ENCODE data around the gene PNPLA2.

The PNPLA2 gene

GRCh38 chr11:846496-847098 is 27.9 kb downstream of the PNPLA2 start:
- no peak overlapping the region for H3K27ac ChIP-seq (ENCODE audit: low read length)
- no peak overlapping the region for H3K9ac ChIP-seq (ENCODE audit: low read depth, low read length)

GRCh38 chr11:847876-848275 is 29.2 kb downstream of the PNPLA2 start:
- Histone ChIP-seq H3K4me1 (ENCODE audit: insufficient read depth, low read length) (peaks cover 22% of the 10 kb centered on the region), H3K27ac (ENCODE audit: low read length) (no peak overlapping the region), H3K9ac (ENCODE audit: low read depth, low read length) (no peak overlapping the region), H3K36me3 (ENCODE audit: insufficient read depth, low read depth, low read length) (no peaks in the 10 kb centered on the region), H3K4me3 (ENCODE audit: low read length) (no peak overlapping the region), H3K27me3 (ENCODE audit: insufficient read depth, low read length) (peaks cover 22% of the 10 kb centered on the region), H3K9me3 (ENCODE audit: insufficient read depth, low read depth, low read length) (no peaks in the 10 kb centered on the region)

More at GRCh38 chr11:846496-847098, 27.9 kb downstream of the PNPLA2 start:
- H3K4me1 ChIP-seq (ENCODE audit: insufficient read depth, low read length) = peaks cover 20% of the 10 kb centered on the region
- no peak overlapping the region for H3K4me3 ChIP-seq (ENCODE audit: low read length)
- no peaks in the 10 kb centered on the region for H3K9me3 ChIP-seq (ENCODE audit: insufficient read depth, low read depth, low read length)
- no peaks in the 10 kb centered on the region for H3K36me3 ChIP-seq (ENCODE audit: insufficient read depth, low read depth, low read length)
- H3K27me3 ChIP-seq (ENCODE audit: insufficient read depth, low read length) = peaks cover 22% of the 10 kb centered on the region

GRCh38 chr11:848380-848931 is 29.7 kb downstream of the PNPLA2 start:
- Histone ChIP-seq H3K27me3 (ENCODE audit: insufficient read depth, low read length) (peaks cover 22% of the 10 kb centered on the region), H3K4me3 (ENCODE audit: low read length) (peak overlapping the region; percentile 64; the same call in 1 of the 2 replicates), H3K36me3 (ENCODE audit: insufficient read depth, low read depth, low read length) (no peaks in the 10 kb centered on the region), H3K9ac (ENCODE audit: low read depth, low read length) (no peak overlapping the region), H3K27ac (ENCODE audit: low read length) (no peak overlapping the region), H3K9me3 (ENCODE audit: insufficient read depth, low read depth, low read length) (no peaks in the 10 kb centered on the region), H3K4me1 (ENCODE audit: insufficient read depth, low read length) (peaks cover 22% of the 10 kb centered on the region)

- Histone ChIP-seq H3K9ac (ENCODE audit: low read depth, low read length) (no peak overlapping the region), H3K27me3 (ENCODE audit: insufficient read depth, low read length) (peaks cover 22% of the 10 kb centered on the region), H3K4me1 (ENCODE audit: insufficient read depth, low read length) (peaks cover 22% of the 10 kb centered on the region), H3K9me3 (ENCODE audit: insufficient read depth, low read depth, low read length) (no peaks in the 10 kb centered on the region), H3K27ac (ENCODE audit: low read length) (no peak overlapping the region), H3K4me3 (ENCODE audit: low read length) (peak overlapping the region; percentile 64; the same call in 1 of the 2 replicates), H3K36me3 (ENCODE audit: insufficient read depth, low read depth, low read length) (no peaks in the 10 kb centered on the region)
These were observed 30.6 kb downstream of the PNPLA2 start for GRCh38 chr11:849104-849824.

DNA sequence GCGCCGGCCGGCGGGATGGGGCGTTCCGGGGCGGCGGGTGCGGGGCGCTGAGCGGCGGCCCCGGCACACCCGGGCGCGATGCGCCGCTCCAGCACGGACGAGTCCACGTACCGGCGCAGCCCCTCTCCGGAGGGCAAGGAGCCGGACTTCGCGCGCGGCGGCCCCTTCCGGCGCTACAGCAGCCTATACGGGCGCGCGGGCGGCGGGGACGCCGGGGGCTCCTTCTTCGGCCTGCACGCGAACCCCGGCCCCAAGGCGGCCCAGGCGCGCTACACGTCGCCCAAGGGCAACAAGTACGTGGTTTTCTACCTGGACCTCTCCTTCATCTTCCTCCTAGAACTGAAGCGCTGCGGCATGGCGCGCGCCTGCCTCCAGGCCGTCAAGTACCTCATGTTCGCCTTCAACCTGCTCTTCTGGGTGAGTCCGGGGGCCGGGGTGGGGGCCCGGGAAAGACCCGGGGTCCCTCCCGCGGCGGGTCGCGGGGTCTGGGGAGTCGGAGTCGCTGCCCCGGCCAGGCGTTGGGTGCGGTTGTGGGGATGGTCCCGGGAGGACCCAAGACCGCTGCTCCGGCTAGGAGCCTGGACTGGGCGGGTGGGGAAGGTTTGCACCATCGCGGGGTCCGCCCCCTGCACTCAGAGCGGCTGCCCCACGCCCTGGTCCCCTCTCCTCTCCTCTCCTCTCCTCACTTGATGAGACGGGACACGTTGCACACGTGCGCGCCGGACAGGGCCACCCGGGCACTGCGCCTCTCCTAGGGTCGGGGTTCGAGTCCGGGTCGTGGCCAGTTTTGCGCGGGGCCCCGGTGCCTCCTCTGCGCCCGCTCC is 31.4 kb downstream of the PNPLA2 start:
- H3K27ac ChIP-seq (ENCODE audit: low read length) = no peak overlapping the region
- peaks cover 21% of the 10 kb centered on the region for H3K4me1 ChIP-seq (ENCODE audit: insufficient read depth, low read length)
- peak overlapping the region; percentile 58; the same call in 1 of the 2 replicates for H3K9ac ChIP-seq (ENCODE audit: low read depth, low read length)
- H3K4me3 ChIP-seq (ENCODE audit: low read length) = peak overlapping the region; percentile 71
- H3K27me3 ChIP-seq (ENCODE audit: insufficient read depth, low read length) = peaks cover 22% of the 10 kb centered on the region
- no peaks in the 10 kb centered on the region for H3K9me3 ChIP-seq (ENCODE audit: insufficient read depth, low read depth, low read length)
- H3K36me3 ChIP-seq (ENCODE audit: insufficient read depth, low read depth, low read length) = no peaks in the 10 kb centered on the region

GRCh38 chr11:850775-851763 is 32.4 kb downstream of the PNPLA2 start:
- peaks cover 22% of the 10 kb centered on the region for H3K27me3 ChIP-seq (ENCODE audit: insufficient read depth, low read length)
- H3K36me3 ChIP-seq (ENCODE audit: insufficient read depth, low read depth, low read length) = no peaks in the 10 kb centered on the region
- no peaks in the 10 kb centered on the region for H3K9me3 ChIP-seq (ENCODE audit: insufficient read depth, low read depth, low read length)
- H3K27ac ChIP-seq (ENCODE audit: low read length) = no peak overlapping the region
- peak overlapping the region; percentile 48; the same call in 1 of the 2 replicates for H3K9ac ChIP-seq (ENCODE audit: low read depth, low read length)
- H3K4me3 ChIP-seq (ENCODE audit: low read length) = peak overlapping the region; percentile 71
- peaks cover 14% of the 10 kb centered on the region for H3K4me1 ChIP-seq (ENCODE audit: insufficient read depth, low read length)

GRCh38 chr11:852762-853161 is 34.0 kb downstream of the PNPLA2 start:
- Histone ChIP-seq H3K4me3 (ENCODE audit: low read length) (no peak overlapping the region), H3K4me1 (ENCODE audit: insufficient read depth, low read length) (peaks cover 14% of the 10 kb centered on the region), H3K36me3 (ENCODE audit: insufficient read depth, low read depth, low read length) (no peaks in the 10 kb centered on the region), H3K27me3 (ENCODE audit: insufficient read depth, low read length) (peaks cover 22% of the 10 kb centered on the region), H3K27ac (ENCODE audit: low read length) (no peak overlapping the region), H3K9me3 (ENCODE audit: insufficient read depth, low read depth, low read length) (no peaks in the 10 kb centered on the region), H3K9ac (ENCODE audit: low read depth, low read length) (no peak overlapping the region)

- no peak overlapping the region for H3K27ac ChIP-seq (ENCODE audit: low read length)
- H3K36me3 ChIP-seq (ENCODE audit: insufficient read depth, low read depth, low read length) = no peaks in the 10 kb centered on the region
- no peak overlapping the region for H3K4me3 ChIP-seq (ENCODE audit: low read length)
- peaks cover 9% of the 10 kb centered on the region for H3K4me1 ChIP-seq (ENCODE audit: insufficient read depth, low read length)
- H3K9ac ChIP-seq (ENCODE audit: low read depth, low read length) = no peak overlapping the region
- no peaks in the 10 kb centered on the region for H3K9me3 ChIP-seq (ENCODE audit: insufficient read depth, low read depth, low read length)
- H3K27me3 ChIP-seq (ENCODE audit: insufficient read depth, low read length) = peaks cover 15% of the 10 kb centered on the region; the same call in 1 of the 2 replicates
These were observed 35.2 kb downstream of the PNPLA2 start for GRCh38 chr11:853682-854448.

GRCh38 chr11:854601-855329 is 36.1 kb downstream of the PNPLA2 start:
- Histone ChIP-seq H3K36me3 (ENCODE audit: insufficient read depth, low read depth, low read length) (no peaks in the 10 kb centered on the region), H3K9ac (ENCODE audit: low read depth, low read length) (no peak overlapping the region; the same call in 1 of the 2 replicates), H3K4me1 (ENCODE audit: insufficient read depth, low read length) (peaks cover 8% of the 10 kb centered on the region), H3K27me3 (ENCODE audit: insufficient read depth, low read length) (peaks cover 13% of the 10 kb centered on the region; the same call in 1 of the 2 replicates), H3K9me3 (ENCODE audit: insufficient read depth, low read depth, low read length) (no peaks in the 10 kb centered on the region), H3K27ac (ENCODE audit: low read length) (no peak overlapping the region), H3K4me3 (ENCODE audit: low read length) (no peak overlapping the region)

DNA sequence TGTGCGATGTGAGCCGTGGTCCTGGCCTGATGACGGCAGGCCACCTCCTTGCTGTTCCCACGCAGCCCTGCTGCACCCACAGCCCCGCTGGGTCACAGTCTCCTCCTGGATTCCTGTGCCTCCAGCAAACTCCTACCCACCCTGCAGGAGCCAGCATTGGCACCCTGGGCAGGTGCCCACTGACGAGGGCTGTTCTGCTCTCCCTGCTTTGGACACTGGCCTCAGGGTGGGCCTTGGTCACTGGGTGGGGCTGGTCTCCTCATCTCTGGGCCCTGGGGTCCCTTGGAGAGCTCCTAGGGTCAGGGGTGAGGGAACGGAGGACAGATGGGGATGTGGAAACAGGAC is 36.6 kb downstream of the PNPLA2 start:
- Histone ChIP-seq H3K9ac (ENCODE audit: low read depth, low read length) (no peak overlapping the region), H3K4me1 (ENCODE audit: insufficient read depth, low read length) (peaks cover 8% of the 10 kb centered on the region), H3K27ac (ENCODE audit: low read length) (no peak overlapping the region), H3K27me3 (ENCODE audit: insufficient read depth, low read length) (peaks cover 10% of the 10 kb centered on the region; the same call in 1 of the 2 replicates), H3K9me3 (ENCODE audit: insufficient read depth, low read depth, low read length) (no peaks in the 10 kb centered on the region), H3K4me3 (ENCODE audit: low read length) (no peak overlapping the region), H3K36me3 (ENCODE audit: insufficient read depth, low read depth, low read length) (no peaks in the 10 kb centered on the region)

Data from iPS-20b (cell line).